Fibroblast of pulmonary artery (primary cell): ENCODE measurements around the gene RARG.

Experiments
- DNase-seq: peaks from one replicate; pipeline ENCODE4 v3.0.0-alpha.2; 2010; ENCODE audit warnings: low read depth
- H3K4me3 ChIP-seq: replicated peaks from 2 replicates; pipeline ENCODE4 v1.5.1; 2011; ENCODE audit warnings: low read depth, mild to moderate bottlenecking, control low read depth, low read length, moderate library complexity
- CTCF ChIP-seq: IDR thresholded peaks from 2 replicates; pipeline ENCODE4 v1.5.1; 2011; ENCODE audit warnings: mild to moderate bottlenecking, control low read depth, low read length, inconsistent platforms; ENCODE audit errors: missing control alignments

The RARG gene

GRCh38 chr12:53176750-53177149, 55.3 kb downstream of the RARG start:
- no peak for TF ChIP-seq CTCF
- H3K4me3 ChIP-seq, result no peak overlapping the region
- no peak for DNase-seq

GRCh38 chr12:53174881-53175491, 57.0 kb downstream of the RARG start:
- no peak overlapping the region for H3K4me3 ChIP-seq
- peak; percentile 36 for DNase-seq
- peak; percentile 28 for TF ChIP-seq CTCF

GRCh38 chr12:53173085-53173715, 58.8 kb downstream of the RARG start:
- H3K4me3 ChIP-seq, result no peak overlapping the region
- no peak for TF ChIP-seq CTCF
- DNase-seq, result no peak

GRCh38 chr12:53172352-53172751, 59.7 kb downstream of the RARG start:
- TF ChIP-seq CTCF, result no peak
- DNase-seq, result peak; percentile 40
- no peak overlapping the region for H3K4me3 ChIP-seq

GRCh38 chr12:53171725-53172329, 60.2 kb downstream of the RARG start:
- TF ChIP-seq CTCF, result no peak
- no peak for DNase-seq
- H3K4me3 ChIP-seq, result no peak overlapping the region

- no peak for DNase-seq
- TF ChIP-seq CTCF, result no peak
- H3K4me3 ChIP-seq, result no peak overlapping the region
Observed at GRCh38 chr12:53170876-53171724, 60.9 kb downstream of the RARG start.
